Vagina (tissue), 2 donors: Measurements from ENCODE around the gene CAB39L.

ENCODE experiments used
- CTCF ChIP-seq, 3 experiments: fragments of 450-650 bp in 2 of 3; fragments of 200-600 bp in 1 of 3; sonication (generic) in 1 of 3; IDR thresholded peaks; one replicate each; pipeline ENCODE4 v1.5.1; 2017 to 2019; ENCODE audit warnings: antibody characterized with exemption in 3 of 3, mild to moderate bottlenecking in 2 of 3, moderate library complexity in 2 of 3
- POLR2A ChIP-seq, 2 donors: fragments of 450-650 bp; IDR thresholded peaks; one replicate each; pipeline ENCODE4 v1.6.1; 2017; ENCODE audit warnings: antibody characterized with exemption in 2 of 2, mild to moderate bottlenecking in 2 of 2, moderate library complexity in 2 of 2
- POLR2AphosphoS5 ChIP-seq, 2 donors: sonication (generic); formaldehyde crosslinking; IDR thresholded peaks; one replicate each; pipeline ENCODE4 v1.9.0; 2017; ENCODE audit warnings: antibody characterized with exemption in 2 of 2, mild to moderate bottlenecking in 2 of 2, low read depth in 1 of 2; ENCODE audit not compliant: insufficient read depth in 1 of 2

- no peak for TF ChIP-seq CTCF (IDR thresholded peaks at IDR 0.05)
- TF ChIP-seq POLR2AphosphoS5 (IDR thresholded peaks at IDR 0.05; ENCODE audit: insufficient read depth in 1 of 2, low read depth in 1 of 2) = no peak
- no peak for TF ChIP-seq POLR2A (IDR thresholded peaks at IDR 0.05)
Measured at GRCh38 chr13:49418206-49418605, 25.7 kb downstream of the CAB39L start.
